Thyroid gland (tissue), 4 donors: ENCODE results near the gene RETREG1. TPM values are rescaled to one million over a fixed set of nuclear protein-coding genes. Genes with fewer than 3 reads are reported as not detected.

ENCODE experiments used
- DNase-seq, 2 donors: peaks; one replicate each; pipeline ENCODE4 v3.0.0-alpha.2; 2019
- H3K27ac ChIP-seq, 3 donors: fragments of 200-600 bp; sonication (generic); 1 replicate in 2 of 3; 2 replicates in 1 of 3; pipeline ENCODE4 v1.5.1; 2016 to 2019; ENCODE audit warnings: mild to moderate bottlenecking in 1 of 3, moderate library complexity in 1 of 3
- H3K27me3 ChIP-seq: fragments of 200-600 bp; sonication (generic); one replicate; pipeline ENCODE4 v1.5.1; 2019
- H3K36me3 ChIP-seq, 2 donors: fragments of 200-600 bp; sonication (generic); one replicate each; pipeline ENCODE4 v1.5.1; 2016 to 2019
- H3K4me1 ChIP-seq, 2 donors: fragments of 200-600 bp; sonication (generic); one replicate each; pipeline ENCODE4 v1.5.1; 2017 to 2019
- H3K4me3 ChIP-seq, 3 donors: fragments of 200-600 bp; sonication (generic); replicated peaks in 1 of 3; 1 replicate in 2 of 3; 2 replicates in 1 of 3; pipeline ENCODE4 v1.5.1; 2016; ENCODE audit warnings: mild to moderate bottlenecking in 1 of 3
- H3K9me3 ChIP-seq: fragments of 200-600 bp; sonication (generic); one replicate; pipeline ENCODE4 v1.5.1; 2017
- POLR2A ChIP-seq, 2 donors: fragments of 450-650 bp; IDR thresholded peaks; one replicate each; pipeline ENCODE4 v1.6.1; 2017; ENCODE audit warnings: antibody characterized with exemption in 2 of 2, mild to moderate bottlenecking in 2 of 2, moderate library complexity in 1 of 2
- WGBS, 2 donors: methylation state at CpG; one replicate each; pipeline ENCODE4 v1.1.5; 2017; 5-methylcytosine and 5-hydroxymethylcytosine counted together
- intact Hi-C: fragments of 100-400 bp; cut with DNase I; formaldehyde crosslinking; loops from one replicate; pipeline ENCODE4 v1.15.1; 2023
- total RNA-seq, 4 donors: library from RNA; depleted of rRNA; stranded (reverse); fragments of >200 nt; gene quantifications; one replicate each; pipeline ENCODE4 v1.2.3, GENCODE V29; 2016
- TF ChIP-seq, protein P1 (sequence below), 6 experiments: fragments of 200-600 bp in 3 of 6; fragments of 450-650 bp in 3 of 6; sonication (generic) in 3 of 6; IDR thresholded peaks; one replicate each; pipeline ENCODE4 v1.5.1; 2016 to 2019; ENCODE audit warnings: antibody characterized with exemption in 6 of 6, mild to moderate bottlenecking in 2 of 6, inconsistent platforms in 1 of 6, moderate library complexity in 1 of 6

RETREG1 gene
- total RNA-seq, 4 donors from 2014 or later, result 14.8 to 22.1 (median 17.9) TPM

DNA sequence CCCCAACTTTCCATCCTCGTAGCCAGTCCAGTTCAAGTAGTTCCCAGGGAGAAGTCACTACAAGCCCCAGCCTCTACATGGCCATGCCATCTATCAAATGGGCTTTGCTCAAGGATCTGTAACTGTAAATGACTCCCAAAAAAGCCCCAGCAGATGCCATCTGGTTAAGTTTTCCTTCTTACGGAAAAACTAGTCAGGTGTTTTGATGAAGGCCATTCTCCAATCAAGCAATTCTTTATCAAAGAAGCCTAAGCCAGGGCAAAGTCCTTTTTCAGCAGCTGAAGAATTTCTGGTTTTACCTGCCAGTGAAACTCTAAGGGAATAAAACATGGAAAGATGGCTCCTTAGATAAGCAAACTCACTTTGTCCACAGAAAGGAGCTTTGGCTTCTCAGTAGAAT, 129.3 kb downstream of the RETREG1 start:
- Histone ChIP-seq H3K27me3 (no peaks in the 10 kb centered on the region), H3K4me1 (no peaks in the 10 kb centered on the region), H3K27ac (no peak overlapping the region), H3K36me3 (no peaks in the 10 kb centered on the region), H3K4me3 (no peak overlapping the region), H3K9me3 (no peaks in the 10 kb centered on the region)
- TF ChIP-seq, protein P1, sequence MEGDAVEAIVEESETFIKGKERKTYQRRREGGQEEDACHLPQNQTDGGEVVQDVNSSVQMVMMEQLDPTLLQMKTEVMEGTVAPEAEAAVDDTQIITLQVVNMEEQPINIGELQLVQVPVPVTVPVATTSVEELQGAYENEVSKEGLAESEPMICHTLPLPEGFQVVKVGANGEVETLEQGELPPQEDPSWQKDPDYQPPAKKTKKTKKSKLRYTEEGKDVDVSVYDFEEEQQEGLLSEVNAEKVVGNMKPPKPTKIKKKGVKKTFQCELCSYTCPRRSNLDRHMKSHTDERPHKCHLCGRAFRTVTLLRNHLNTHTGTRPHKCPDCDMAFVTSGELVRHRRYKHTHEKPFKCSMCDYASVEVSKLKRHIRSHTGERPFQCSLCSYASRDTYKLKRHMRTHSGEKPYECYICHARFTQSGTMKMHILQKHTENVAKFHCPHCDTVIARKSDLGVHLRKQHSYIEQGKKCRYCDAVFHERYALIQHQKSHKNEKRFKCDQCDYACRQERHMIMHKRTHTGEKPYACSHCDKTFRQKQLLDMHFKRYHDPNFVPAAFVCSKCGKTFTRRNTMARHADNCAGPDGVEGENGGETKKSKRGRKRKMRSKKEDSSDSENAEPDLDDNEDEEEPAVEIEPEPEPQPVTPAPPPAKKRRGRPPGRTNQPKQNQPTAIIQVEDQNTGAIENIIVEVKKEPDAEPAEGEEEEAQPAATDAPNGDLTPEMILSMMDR (IDR thresholded peaks at IDR 0.05), result no peak
- no peak for TF ChIP-seq POLR2A (IDR thresholded peaks at IDR 0.05)
- intact Hi-C loops, result no loop called here
- WGBS, 2 donors, result 89 to 90% methylated on average over 2 of the region's 2 CpGs
- DNase-seq, result no peak

DNA sequence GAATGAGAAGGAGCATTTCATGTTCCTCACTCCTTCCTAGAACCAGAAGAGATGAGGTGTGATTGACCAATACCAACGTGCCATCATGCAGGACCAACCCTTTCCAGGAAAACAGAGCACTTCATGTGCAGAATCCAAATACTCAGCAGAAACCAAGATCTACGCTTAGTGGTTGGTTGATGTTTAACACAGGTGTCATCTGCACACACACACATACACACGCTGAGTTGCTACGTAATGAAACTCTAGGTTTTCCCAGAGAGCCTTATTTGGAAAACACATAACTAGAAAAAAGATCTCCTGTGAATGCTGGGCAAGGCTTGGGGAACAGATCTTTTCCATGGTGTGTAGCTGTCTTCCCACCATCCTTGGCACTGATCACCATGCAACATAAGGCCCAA, 130.1 kb downstream of the RETREG1 start:
- TF ChIP-seq, protein P1 (IDR thresholded peaks at IDR 0.05), result no peak
- no peak for TF ChIP-seq POLR2A (IDR thresholded peaks at IDR 0.05)
- H3K36me3 ChIP-seq, result no peaks in the 10 kb centered on the region
- no peaks in the 10 kb centered on the region for H3K27me3 ChIP-seq
- H3K9me3 ChIP-seq, result no peaks in the 10 kb centered on the region
- WGBS, 2 donors, result 82 to 84% methylated on average over 4 of the region's 4 CpGs
- intact Hi-C loops, result no loop called here
- H3K4me1 ChIP-seq, result no peaks in the 10 kb centered on the region
- DNase-seq, result no peak
- no peak overlapping the region for H3K4me3 ChIP-seq
- H3K27ac ChIP-seq, result no peak overlapping the region

DNA sequence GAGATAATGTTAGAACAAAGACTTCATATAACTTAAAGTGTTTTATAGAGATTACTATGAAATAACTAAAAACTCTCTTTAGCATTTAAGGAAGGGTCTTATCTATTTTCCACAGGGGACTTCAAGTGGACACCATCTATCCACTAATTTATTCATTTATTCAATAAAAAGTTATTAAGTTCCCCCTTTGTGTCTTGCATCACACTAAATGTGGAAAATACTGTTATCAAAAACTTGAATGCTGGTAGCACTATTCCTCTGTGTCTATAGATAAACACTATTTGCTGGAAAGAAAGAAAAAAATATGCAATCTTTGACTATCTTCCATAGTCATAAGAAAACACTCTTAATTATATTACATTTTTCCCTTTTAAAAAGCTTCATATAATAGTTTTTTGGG, 131.1 kb downstream of the RETREG1 start:
- Histone ChIP-seq H3K4me1 (no peaks in the 10 kb centered on the region), H3K27me3 (no peaks in the 10 kb centered on the region), H3K36me3 (no peaks in the 10 kb centered on the region), H3K27ac (no peak overlapping the region), H3K4me3 (no peak overlapping the region), H3K9me3 (no peaks in the 10 kb centered on the region)
- intact Hi-C loops, result no loop called here
- no peak for DNase-seq
- TF ChIP-seq, protein P1 (IDR thresholded peaks at IDR 0.05), result no peak
- no peak for TF ChIP-seq POLR2A (IDR thresholded peaks at IDR 0.05)

DNA sequence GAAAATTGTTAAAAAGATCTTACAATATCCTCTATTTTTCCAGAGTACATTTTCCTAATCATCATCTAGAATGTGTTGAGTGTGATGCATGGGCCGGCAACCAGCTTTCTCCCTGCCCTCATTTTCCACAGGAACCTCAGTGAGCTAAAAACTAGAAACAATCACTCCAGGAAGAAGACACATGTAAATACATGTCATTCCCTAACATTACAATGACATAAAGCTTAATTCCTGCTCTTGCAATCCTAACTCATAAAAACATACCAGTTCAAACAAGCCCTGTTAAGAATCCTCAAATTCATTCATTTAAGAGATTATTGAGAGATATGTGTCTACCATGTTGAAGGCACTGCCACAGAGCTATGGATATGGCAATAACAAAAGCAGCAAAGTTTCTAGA, 132.7 kb downstream of the RETREG1 start:
- H3K36me3 ChIP-seq, result no peaks in the 10 kb centered on the region
- 86 to 94% methylated on average over 1 of the region's 1 CpG for WGBS, 2 donors
- no peaks in the 10 kb centered on the region for H3K4me1 ChIP-seq
- no peak overlapping the region for H3K4me3 ChIP-seq
- H3K27ac ChIP-seq, result no peak overlapping the region
- no peak for DNase-seq
- intact Hi-C loops, result no loop called here
- H3K9me3 ChIP-seq, result no peaks in the 10 kb centered on the region
- no peaks in the 10 kb centered on the region for H3K27me3 ChIP-seq
- TF ChIP-seq, protein P1 (IDR thresholded peaks at IDR 0.05), result no peak
- no peak for TF ChIP-seq POLR2A (IDR thresholded peaks at IDR 0.05)

DNA sequence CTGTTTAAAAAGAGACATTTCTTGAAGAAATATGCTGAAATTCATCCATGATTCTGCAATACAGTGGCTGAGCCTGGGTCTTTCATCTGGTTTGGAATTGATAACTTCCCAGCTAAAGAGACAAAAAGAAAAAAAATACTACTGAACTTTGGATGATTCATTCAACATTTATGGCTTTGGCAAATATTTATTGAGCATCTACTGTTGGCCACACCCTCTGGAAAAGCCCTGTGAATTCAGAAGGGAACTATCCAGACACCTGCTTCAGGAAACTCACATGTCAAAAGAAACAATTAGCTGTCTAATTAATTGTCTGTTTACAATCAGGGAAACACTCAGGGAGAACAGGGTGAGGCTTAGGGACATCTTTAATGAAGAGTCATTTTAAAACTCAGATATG, 133.4 kb downstream of the RETREG1 start:
- H3K9me3 ChIP-seq, result no peaks in the 10 kb centered on the region
- H3K4me3 ChIP-seq, result no peak overlapping the region
- DNase-seq, result no peak
- H3K27ac ChIP-seq, result no peak overlapping the region
- H3K27me3 ChIP-seq, result no peaks in the 10 kb centered on the region
- no peaks in the 10 kb centered on the region for H3K4me1 ChIP-seq
- no peak for TF ChIP-seq POLR2A (IDR thresholded peaks at IDR 0.05)
- TF ChIP-seq, protein P1 (IDR thresholded peaks at IDR 0.05), result no peak
- intact Hi-C loops, result no loop called here
- H3K36me3 ChIP-seq, result no peaks in the 10 kb centered on the region
